ENCODE data around the gene SYT9.
A peak's percentile ranks its signal among the peaks of the same experiment; 100 is the strongest.

SYT9 gene

DNA sequence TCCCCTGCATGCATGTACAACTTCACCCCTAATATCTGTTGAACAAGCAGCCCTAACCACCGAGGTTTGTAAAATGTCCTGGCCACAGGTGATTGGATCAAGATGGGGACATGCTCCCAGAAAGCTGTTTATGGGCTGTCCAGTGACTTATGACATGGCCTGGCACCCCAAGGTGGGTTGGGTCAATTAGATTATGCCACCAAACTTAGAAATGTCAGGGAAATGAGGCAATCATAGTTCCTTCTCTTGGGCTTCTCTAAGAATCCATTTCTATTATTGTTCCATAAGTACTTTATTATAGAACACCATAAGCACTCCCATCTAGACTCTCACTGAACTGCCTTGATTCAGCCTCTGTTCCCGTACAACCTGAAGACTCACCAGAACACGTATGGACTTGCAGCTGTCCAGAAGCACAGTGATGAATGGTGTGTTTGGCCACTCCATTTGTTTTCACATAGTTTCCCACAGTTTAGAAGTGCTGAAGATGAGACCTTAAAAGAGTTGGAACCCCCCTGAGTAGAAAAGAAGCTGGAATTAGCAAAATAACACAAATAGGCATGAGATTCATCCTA, 188.1 kb downstream of the SYT9 start:
- FAIRE-seq (no peak), DNase-seq (ENCODE audit: insufficient read length, low spot score) (no peak)
- no peak for TF ChIP-seq POLR2A (IDR thresholded peaks at IDR 0.05; ENCODE audit: low read depth, low read length)

DNA sequence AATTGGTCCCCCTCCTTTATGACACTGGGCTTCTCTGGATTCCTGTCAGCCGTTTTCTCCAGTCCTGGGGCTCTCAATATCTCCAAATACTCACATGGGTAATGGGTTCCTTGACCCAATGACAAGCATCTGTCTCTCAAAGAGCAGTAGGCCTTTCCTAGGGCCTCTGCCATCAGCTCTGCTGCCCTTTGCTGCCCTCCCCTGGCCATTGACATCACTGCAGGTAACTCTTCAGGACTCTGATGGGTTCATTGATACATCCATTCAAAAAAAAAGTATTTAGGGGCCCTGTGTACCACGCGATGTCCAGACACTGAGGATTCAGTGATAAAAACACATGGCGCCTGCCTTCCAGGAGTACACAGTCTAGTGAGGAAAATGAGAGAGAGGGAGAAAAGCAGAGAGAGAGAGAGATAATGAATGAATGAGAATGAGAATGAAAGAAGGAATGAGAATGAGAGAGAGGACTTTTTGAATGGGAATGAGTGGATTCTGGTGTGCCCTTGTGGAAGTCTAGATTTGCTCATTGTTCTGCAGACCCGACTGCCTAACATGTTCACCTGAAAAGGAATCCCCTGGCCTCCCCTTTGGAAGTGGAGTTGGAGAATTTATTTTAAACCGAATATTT, 191.0 kb downstream of the SYT9 start:
- FAIRE-seq (no peak), DNase-seq (ENCODE audit: insufficient read length, low spot score) (peak; percentile 49)
- no peak for TF ChIP-seq POLR2A (IDR thresholded peaks at IDR 0.05; ENCODE audit: low read depth, low read length)

GRCh38 chr11:7444091-7444981, 192.6 kb downstream of the SYT9 start:
- TF ChIP-seq POLR2A (IDR thresholded peaks at IDR 0.05; ENCODE audit: low read depth, low read length) = no peak
- no peak for DNase-seq (ENCODE audit: insufficient read length, low spot score)
- FAIRE-seq = no peak

GRCh38 chr11:7445564-7445963, 193.9 kb downstream of the SYT9 start:
- FAIRE-seq = no peak
- no peak for DNase-seq (ENCODE audit: insufficient read length, low spot score)
- TF ChIP-seq POLR2A (IDR thresholded peaks at IDR 0.05; ENCODE audit: low read depth, low read length) = no peak

- no peak for TF ChIP-seq POLR2A (IDR thresholded peaks at IDR 0.05; ENCODE audit: low read depth, low read length)
- DNase-seq (ENCODE audit: insufficient read length, low spot score) (no peak), FAIRE-seq (no peak)
These were observed 196.5 kb downstream of the SYT9 start for GRCh38 chr11:7448201-7448600.

DNA sequence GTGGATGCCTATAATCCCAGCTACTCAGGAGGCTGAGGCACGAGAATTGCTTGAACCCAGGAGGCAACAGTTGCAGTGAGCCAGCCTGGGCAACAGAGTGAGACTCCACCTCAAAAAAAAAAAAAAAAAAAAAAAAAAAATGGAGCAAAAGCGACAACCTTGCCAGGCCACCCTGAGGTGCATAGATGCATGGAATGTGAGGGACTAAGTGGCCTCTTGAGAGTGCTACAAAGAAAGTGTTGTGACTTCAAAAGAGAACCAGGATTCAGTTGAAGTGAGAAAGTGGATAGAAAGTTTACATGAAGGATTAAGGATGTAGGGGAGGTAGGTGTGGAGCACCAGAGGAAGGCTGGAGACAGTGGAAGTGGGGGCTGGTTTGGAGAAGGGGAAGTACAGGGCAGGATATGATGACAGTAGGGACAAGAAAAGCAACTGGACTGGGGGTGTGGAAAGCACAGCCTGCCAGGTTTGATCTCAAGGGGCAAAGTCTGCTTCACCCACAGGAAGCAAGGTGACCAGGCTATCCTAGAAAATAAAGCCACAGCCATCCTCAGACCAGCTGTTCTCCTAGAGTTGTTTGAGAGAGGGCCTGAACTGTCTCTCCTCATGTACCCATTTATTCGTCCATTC, 197.6 kb downstream of the SYT9 start:
- TF ChIP-seq POLR2A (IDR thresholded peaks at IDR 0.05; ENCODE audit: low read depth, low read length) = no peak
- no peak for FAIRE-seq
- no peak for DNase-seq (ENCODE audit: insufficient read length, low spot score)

- DNase-seq (ENCODE audit: insufficient read length, low spot score) (no peak), FAIRE-seq (no peak)
- TF ChIP-seq POLR2A (IDR thresholded peaks at IDR 0.05; ENCODE audit: low read depth, low read length) = no peak
These were observed 198.1 kb downstream of the SYT9 start for GRCh38 chr11:7449841-7450214.

DNA sequence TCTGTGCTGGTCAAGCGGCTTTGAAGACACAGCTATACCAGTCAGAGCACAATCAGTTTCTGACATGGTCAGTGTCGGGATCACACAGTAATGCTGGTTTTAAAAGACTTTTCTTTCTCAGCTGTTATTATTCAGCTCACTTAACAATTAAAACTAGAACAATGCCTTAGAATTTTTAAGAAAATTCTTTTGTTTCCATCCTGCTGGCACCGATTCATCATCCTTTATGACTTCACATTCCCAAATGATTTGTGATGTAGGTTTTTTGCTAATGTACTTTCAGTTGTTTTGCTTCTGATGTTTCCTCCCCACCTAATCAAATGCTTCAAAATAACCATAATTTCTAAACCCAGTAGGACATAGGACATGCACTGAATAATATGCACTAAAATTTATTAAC, 199.1 kb downstream of the SYT9 start:
- no peak for TF ChIP-seq POLR2A (IDR thresholded peaks at IDR 0.05; ENCODE audit: low read depth, low read length)
- DNase-seq (ENCODE audit: insufficient read length, low spot score) (no peak), FAIRE-seq (no peak)

DNA sequence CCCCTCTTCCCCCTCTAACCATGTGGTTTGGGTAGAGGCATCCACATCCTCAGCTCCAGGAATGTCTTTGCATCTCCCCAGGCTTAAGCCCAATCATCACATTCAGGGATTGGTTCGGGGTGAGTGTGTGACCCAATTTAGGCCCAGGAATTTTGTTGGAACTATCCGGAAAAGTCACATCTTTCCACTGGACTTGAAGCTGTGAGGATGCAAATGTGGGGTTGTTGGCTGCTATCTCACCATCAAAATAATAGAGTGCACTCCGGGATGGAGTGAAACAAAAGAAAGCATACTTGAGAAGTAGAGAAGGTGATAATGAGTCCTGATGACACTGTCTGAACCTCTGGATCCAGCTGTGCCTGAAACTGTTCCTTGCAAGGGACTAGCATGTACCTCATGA, 199.8 kb downstream of the SYT9 start:
- DNase-seq (ENCODE audit: insufficient read length, low spot score) (no peak), FAIRE-seq (no peak)
- TF ChIP-seq POLR2A (IDR thresholded peaks at IDR 0.05; ENCODE audit: low read depth, low read length) = no peak

DNA sequence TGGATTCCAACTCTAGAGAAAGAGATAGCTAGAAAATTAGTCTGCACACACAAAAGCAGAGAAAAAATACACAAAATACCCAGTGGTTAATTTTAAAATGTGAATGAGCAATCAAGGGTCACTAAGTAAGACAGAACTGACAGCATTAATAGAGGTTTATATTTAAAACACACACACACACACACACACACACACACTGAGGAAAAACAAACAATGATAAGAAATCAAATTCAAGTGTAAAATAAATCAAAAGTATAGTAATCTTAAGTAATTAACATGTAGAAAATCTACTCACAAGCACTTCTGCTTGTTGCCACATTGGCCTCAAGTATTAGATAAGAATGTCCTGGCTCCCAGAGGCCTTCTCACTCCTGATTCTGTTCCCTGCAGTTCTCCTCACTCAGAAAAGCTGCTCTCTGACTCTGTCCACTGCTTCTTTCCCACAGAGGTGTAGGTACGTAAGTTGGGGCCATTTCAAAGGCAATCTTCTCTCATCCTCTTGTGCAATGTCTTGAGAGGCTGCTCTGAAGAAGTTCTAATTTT, 200.3 kb downstream of the SYT9 start:
- DNase-seq (ENCODE audit: insufficient read length, low spot score) (no peak), FAIRE-seq (no peak)
- TF ChIP-seq POLR2A (IDR thresholded peaks at IDR 0.05; ENCODE audit: low read depth, low read length) = no peak

- TF ChIP-seq POLR2A (IDR thresholded peaks at IDR 0.05; ENCODE audit: low read depth, low read length) = no peak
- FAIRE-seq (no peak), DNase-seq (ENCODE audit: insufficient read length, low spot score) (no peak)
These were observed 203.2 kb downstream of the SYT9 start for GRCh38 chr11:7454854-7455253.

GRCh38 chr11:7457211-7457610, 205.5 kb downstream of the SYT9 start:
- DNase-seq (ENCODE audit: insufficient read length, low spot score) = no peak
- no peak for TF ChIP-seq POLR2A (IDR thresholded peaks at IDR 0.05; ENCODE audit: low read depth, low read length)
- FAIRE-seq = peak; percentile 33

- FAIRE-seq = no peak
- DNase-seq (ENCODE audit: insufficient read length, low spot score) = no peak
- TF ChIP-seq POLR2A (IDR thresholded peaks at IDR 0.05; ENCODE audit: low read depth, low read length) = no peak
These were observed 211.0 kb downstream of the SYT9 start for GRCh38 chr11:7462706-7463105.

GRCh38 chr11:7467652-7468051, 215.9 kb downstream of the SYT9 start:
- DNase-seq (ENCODE audit: insufficient read length, low spot score) = no peak
- no peak for FAIRE-seq

More at GRCh38 chr11:7467652-7468051, 215.9 kb downstream of the SYT9 start:
- no peak for TF ChIP-seq POLR2A (IDR thresholded peaks at IDR 0.05; ENCODE audit: low read depth, low read length)

All from H54 (cell line).